SU-DHL-6 (cell line): Measurements from ENCODE around the gene GAS7.

Experiments used
- H2AFZ ChIP-seq: fragments of 200-600 bp; sonication (generic); 2 replicates; pipeline ENCODE4 v1.6.1; 2014; ENCODE audit warnings: low read depth, mild to moderate bottlenecking, moderate library complexity, mixed read lengths, antibody characterized with exemption, low read length; ENCODE audit not compliant: severe bottlenecking
- H3F3A ChIP-seq: fragments of 200-600 bp; shearing (Covaris generic); 2 replicates; pipeline ENCODE4 v1.6.0; 2016; ENCODE audit warnings: antibody characterized with exemption, mild to moderate bottlenecking; ENCODE audit not compliant: insufficient read depth
- H3K27ac ChIP-seq: fragments of 200-600 bp; sonication (generic); 2 replicates; pipeline ENCODE4 v1.5.1; 2016; ENCODE audit warnings: low read depth, mild to moderate bottlenecking, low read length, moderate library complexity, mixed read lengths
- H3K27me3 ChIP-seq: fragments of 200-600 bp; sonication (generic), shearing (Covaris generic); 2 replicates; pipeline ENCODE4 v1.6.0; 2014; ENCODE audit warnings: mild to moderate bottlenecking, low read length
- H3K36me3 ChIP-seq: fragments of 200-600 bp; sonication (generic); 2 replicates; pipeline ENCODE4 v1.6.1; 2014; ENCODE audit warnings: mild to moderate bottlenecking, low read length, mixed read lengths
- H3K4me2 ChIP-seq: fragments of 300-600, 200-600 bp; shearing (Covaris generic), sonication (generic); 2 replicates; pipeline ENCODE4 v1.6.0; 2014; ENCODE audit warnings: low read length, low read depth, mild to moderate bottlenecking; ENCODE audit not compliant: poor library complexity, severe bottlenecking
- H3K4me3 ChIP-seq: fragments of 200-600 bp; sonication (generic); 2 replicates; pipeline ENCODE4 v1.5.1; 2014; ENCODE audit warnings: antibody characterized with exemption, low read length, mild to moderate bottlenecking, mixed read lengths; ENCODE audit not compliant: insufficient read depth, poor library complexity, severe bottlenecking
- H3K79me2 ChIP-seq: fragments of 200-600 bp; sonication (generic); 2 replicates; pipeline ENCODE4 v1.6.1; 2014; ENCODE audit warnings: mild to moderate bottlenecking, low read length, moderate library complexity; ENCODE audit not compliant: insufficient read depth
- H3K9ac ChIP-seq: fragments of 200-600 bp; sonication (generic); 2 replicates; pipeline ENCODE4 v1.7.0; 2014; ENCODE audit warnings: mild to moderate bottlenecking, low read length
- H3K9me2 ChIP-seq: fragments of 200-600 bp; sonication (generic); replicated peaks from 2 replicates; pipeline ENCODE4 v1.6.1; 2014; ENCODE audit warnings: low read length; ENCODE audit not compliant: insufficient read depth
- H3K9me3 ChIP-seq: fragments of 200-600 bp; sonication (generic); 2 replicates; pipeline ENCODE4 v1.6.1; 2014; ENCODE audit warnings: low read length, mixed read lengths; ENCODE audit not compliant: insufficient read depth
- H4K20me1 ChIP-seq: fragments of 200-600 bp; sonication (generic); 2 replicates; pipeline ENCODE4 v1.6.1; 2014; ENCODE audit warnings: low read depth, mild to moderate bottlenecking, antibody characterized with exemption, low read length, moderate library complexity, mixed read lengths
- CTCF ChIP-seq: fragments of 200-600 bp; sonication (generic); IDR thresholded peaks from one replicate; pipeline ENCODE4 v1.5.1; 2017; ENCODE audit warnings: antibody characterized with exemption, mild to moderate bottlenecking, low read length, moderate library complexity; ENCODE audit not compliant: insufficient read depth, poor library complexity, severe bottlenecking
- EZH2phosphoT487 ChIP-seq: fragments of 200-600 bp; sonication (generic), shearing (Covaris generic); conservative IDR thresholded peaks from 2 replicates; pipeline ENCODE4 v1.6.1; 2018; ENCODE audit warnings: mild to moderate bottlenecking, antibody characterized with exemption, low read length, moderate library complexity, mixed read lengths

The GAS7 gene

DNA sequence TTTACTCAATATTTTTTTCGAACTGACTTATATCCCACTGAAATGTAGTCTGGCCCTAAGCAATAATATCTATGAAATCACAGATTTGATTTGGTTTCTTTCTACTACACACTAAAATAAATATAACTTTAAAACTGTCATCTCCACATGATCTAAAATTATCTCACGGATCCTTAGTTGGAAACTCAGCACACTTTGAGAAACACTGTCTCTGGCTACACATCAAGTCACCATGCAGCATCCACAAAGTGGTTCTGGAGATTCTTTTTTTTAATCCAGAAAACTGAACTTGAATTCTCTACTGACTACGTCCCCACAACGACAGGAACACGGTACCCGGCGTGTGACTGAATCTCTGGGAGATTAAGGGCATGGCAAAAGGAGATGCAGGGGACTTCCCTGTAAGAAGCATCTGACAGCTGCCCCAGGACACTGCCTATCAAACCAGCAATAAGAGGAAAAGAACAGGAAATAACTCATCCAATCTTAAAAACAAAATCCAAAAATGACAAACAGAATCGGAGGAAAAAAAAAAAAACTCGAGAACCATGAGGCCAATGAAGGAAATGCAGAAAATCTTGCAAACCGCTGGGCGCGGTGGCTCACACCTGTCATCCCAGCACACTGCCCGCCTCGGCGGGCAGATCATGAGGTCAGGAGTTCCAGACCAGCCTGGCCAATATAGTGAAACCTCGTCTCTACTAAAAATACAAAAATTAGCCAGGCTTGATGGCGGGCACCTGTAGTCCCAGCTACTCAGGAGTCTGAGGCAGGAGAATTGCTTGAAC lies 152.3 kb downstream of the GAS7 start:
- H3K9me3 ChIP-seq = no peaks in the 10 kb centered on the region
- peaks cover 3% of the 10 kb centered on the region; the same call in 1 of the 2 replicates for H3K27me3 ChIP-seq
- no peaks in the 10 kb centered on the region for H4K20me1 ChIP-seq
- no peak for TF ChIP-seq EZH2phosphoT487
- no peak overlapping the region for H3K4me2 ChIP-seq
- H3K36me3 ChIP-seq = no peaks in the 10 kb centered on the region
- no peaks in the 10 kb centered on the region for H3K9me2 ChIP-seq
- H3F3A ChIP-seq = 0 out of 2 replicates have a peak, but pooled peaks cover 4% of the 10 kb centered on the region
- H3K27ac ChIP-seq = no peak overlapping the region
- no peaks in the 10 kb centered on the region for H3K79me2 ChIP-seq
- no peak overlapping the region for H3K4me3 ChIP-seq
- no peak overlapping the region for H3K9ac ChIP-seq
- H2AFZ ChIP-seq = no peak overlapping the region

GRCh38 chr17:10042589-10043244 lies 155.7 kb downstream of the GAS7 start:
- Histone ChIP-seq H3F3A (0 out of 2 replicates have a peak, but pooled peaks cover 4% of the 10 kb centered on the region), H3K9me2 (no peaks in the 10 kb centered on the region), H3K36me3 (no peaks in the 10 kb centered on the region), H2AFZ (no peak overlapping the region), H3K9ac (no peak overlapping the region), H3K4me2 (no peak overlapping the region), H3K27me3 (peaks cover 3% of the 10 kb centered on the region; the same call in 1 of the 2 replicates), H4K20me1 (no peaks in the 10 kb centered on the region), H3K79me2 (no peaks in the 10 kb centered on the region), H3K9me3 (no peaks in the 10 kb centered on the region), H3K27ac (no peak overlapping the region), H3K4me3 (no peak overlapping the region)
- no peak for TF ChIP-seq CTCF

DNA sequence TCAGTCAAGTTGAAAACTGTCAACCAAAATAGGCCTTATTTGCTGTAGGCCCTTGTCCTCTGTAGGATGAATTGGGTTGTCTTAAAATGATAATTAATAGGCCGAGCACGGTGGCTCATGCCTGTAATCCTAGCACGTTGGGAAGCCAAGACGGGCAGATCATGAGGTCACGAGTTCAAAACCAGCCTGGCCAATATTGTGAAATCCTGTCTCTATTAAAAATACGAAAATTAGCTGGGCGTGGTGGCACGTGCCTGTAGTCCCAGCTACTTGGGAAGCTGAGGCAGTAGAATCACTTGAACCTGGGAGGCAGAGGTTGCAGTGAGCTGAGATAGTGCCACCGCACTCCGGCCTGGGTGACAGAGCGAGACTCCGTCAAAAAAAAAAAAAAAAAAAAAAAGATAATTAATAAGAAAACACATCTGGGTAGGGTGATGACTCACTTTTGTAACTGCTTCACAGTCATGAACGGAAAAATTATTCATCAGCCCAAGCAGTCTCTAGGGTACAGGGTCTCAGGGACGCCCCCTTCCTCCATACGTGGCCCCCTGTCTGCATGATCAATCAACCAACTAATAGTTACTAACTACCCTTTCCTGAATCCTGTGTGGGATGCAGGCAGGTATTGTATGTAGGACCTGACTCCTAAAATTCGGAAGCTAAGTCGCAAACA lies 156.4 kb downstream of the GAS7 start:
- Histone ChIP-seq H3K9me3 (no peaks in the 10 kb centered on the region), H4K20me1 (no peaks in the 10 kb centered on the region), H3K9ac (no peak overlapping the region), H3K4me3 (no peak overlapping the region), H3K27me3 (peaks cover 3% of the 10 kb centered on the region; the same call in 1 of the 2 replicates), H3F3A (no peaks in the 10 kb centered on the region), H3K9me2 (no peaks in the 10 kb centered on the region), H3K4me2 (no peak overlapping the region), H3K79me2 (no peaks in the 10 kb centered on the region), H3K27ac (no peak overlapping the region), H3K36me3 (no peaks in the 10 kb centered on the region), H2AFZ (no peak overlapping the region)
- no peak for TF ChIP-seq EZH2phosphoT487
- TF ChIP-seq CTCF = no peak

GRCh38 chr17:10041287-10041612 lies 157.2 kb downstream of the GAS7 start:
- no peaks in the 10 kb centered on the region for H3K79me2 ChIP-seq
- no peaks in the 10 kb centered on the region for H3K9me2 ChIP-seq
- TF ChIP-seq EZH2phosphoT487 = no peak
- no peak for TF ChIP-seq CTCF
- H3K4me2 ChIP-seq = no peak overlapping the region
- no peaks in the 10 kb centered on the region for H4K20me1 ChIP-seq
- H3K9ac ChIP-seq = no peak overlapping the region
- no peak overlapping the region for H2AFZ ChIP-seq
- no peak overlapping the region for H3K27ac ChIP-seq
- H3F3A ChIP-seq = no peaks in the 10 kb centered on the region
- H3K36me3 ChIP-seq = no peaks in the 10 kb centered on the region
- no peak overlapping the region for H3K4me3 ChIP-seq
- H3K9me3 ChIP-seq = no peaks in the 10 kb centered on the region
- H3K27me3 ChIP-seq = peaks cover 3% of the 10 kb centered on the region; the same call in 1 of the 2 replicates
